Mesendoderm (in vitro differentiated cells): Measurements from ENCODE around the gene RNF115. TPM values are rescaled to one million over a fixed set of nuclear protein-coding genes. Genes with fewer than 3 reads are reported as not detected.

Source experiments
- DNase-seq: peaks from one replicate; pipeline ENCODE4 v3.0.0; 2013
- H2AK5ac ChIP-seq: 2 replicates; pipeline ENCODE4 v1.6.1; 2013; ENCODE audit warnings: low read length, inconsistent platforms
- H2BK120ac ChIP-seq: 2 replicates; pipeline ENCODE4 v1.6.1; 2013; ENCODE audit warnings: low read depth, mild to moderate bottlenecking, low read length, moderate library complexity, mixed read lengths
- H2BK15ac ChIP-seq: replicated peaks from 2 replicates; pipeline ENCODE4 v1.6.1; 2013; ENCODE audit warnings: low read depth, mild to moderate bottlenecking, moderate library complexity
- H2BK5ac ChIP-seq: 2 replicates; pipeline ENCODE4 v1.6.1; 2013; ENCODE audit warnings: low read length, inconsistent platforms
- H3K18ac ChIP-seq: 2 replicates; pipeline ENCODE4 v1.6.1; 2013; ENCODE audit warnings: mild to moderate bottlenecking, low read length, mixed read lengths
- H3K23ac ChIP-seq: one replicate; pipeline ENCODE4 v1.6.1; 2013; ENCODE audit warnings: low read length
- H3K27ac ChIP-seq: 2 replicates; pipeline ENCODE4 v1.5.1; 2013; ENCODE audit warnings: low read depth, mild to moderate bottlenecking, inconsistent platforms, low read length, moderate library complexity
- H3K27me3 ChIP-seq: 2 replicates; pipeline ENCODE4 v1.6.1; 2013; ENCODE audit warnings: low read length, control low read depth, mild to moderate bottlenecking, inconsistent platforms; ENCODE audit not compliant: insufficient read depth, poor library complexity
- H3K36me3 ChIP-seq: 2 replicates; pipeline ENCODE4 v1.6.1; 2013; ENCODE audit warnings: low read length, inconsistent platforms; ENCODE audit not compliant: control insufficient read depth, insufficient read depth
- H3K4ac ChIP-seq: one replicate; pipeline ENCODE4 v1.6.1; 2013; ENCODE audit warnings: low read depth, mild to moderate bottlenecking, low read length, moderate library complexity
- H3K4me1 ChIP-seq: 2 replicates; pipeline ENCODE4 v1.6.1; 2013; ENCODE audit warnings: low read depth, low read length, inconsistent platforms; ENCODE audit not compliant: control insufficient read depth
- H3K4me2 ChIP-seq: 2 replicates; pipeline ENCODE4 v1.6.1; 2013; ENCODE audit warnings: low read length
- H3K4me3 ChIP-seq: 2 replicates; pipeline ENCODE4 v1.5.1; 2013; ENCODE audit warnings: mild to moderate bottlenecking, low read length
- H3K56ac ChIP-seq: one replicate; pipeline ENCODE4 v1.6.1; 2013; ENCODE audit warnings: low read length
- H3K79me1 ChIP-seq: 2 replicates; pipeline ENCODE4 v1.6.1; 2013; ENCODE audit warnings: low read length, inconsistent platforms
- H3K79me2 ChIP-seq: 2 replicates; pipeline ENCODE4 v1.6.1; 2013; ENCODE audit warnings: mild to moderate bottlenecking, low read length; ENCODE audit not compliant: control insufficient read depth, insufficient read depth
- H3K9ac ChIP-seq: 2 replicates; pipeline ENCODE4 v1.6.1; 2013; ENCODE audit warnings: low read length, inconsistent platforms
- H4K5ac ChIP-seq: one replicate; pipeline ENCODE4 v1.6.1; 2013; ENCODE audit warnings: low read length
- H4K8ac ChIP-seq: one replicate; pipeline ENCODE4 v1.6.1; 2013; ENCODE audit warnings: low read depth, mild to moderate bottlenecking, control low read depth, low read length, moderate library complexity
- WGBS: extraction: QIAGEN DNeasy Blood & Tissue Kit; methylation state at CpG from one replicate; pipeline ENCODE4 v1.1.7; 2013; ENCODE audit warnings: low lambda C conversion rate, missing lambda C conversion rate; ENCODE audit not compliant: insufficient coverage; ENCODE audit errors: extremely low coverage; 5-methylcytosine and 5-hydroxymethylcytosine counted together
- polyA plus RNA-seq, 2 experiments: library from polyadenylated mRNA; stranded (reverse); fragments of 200-250 nt; gene quantifications; one replicate each; pipeline ENCODE4 v1.2.3, GENCODE V29; 2013

The RNF115 gene
- polyA plus RNA-seq (2013, experiment 1 of 2): 11.8 TPM
- polyA plus RNA-seq (2013, experiment 2 of 2): 11.8 TPM

- peak within 1 kb of the TSS; percentile 75 for H3K18ac ChIP-seq
Observed at GRCh38 chr1:145823565-145824498, at the start of gene RNF115, which contains the start of gene POLR3C. RNF115 (minus strand) TSS chr1:145824095; CDS start chr1:145823873, 222 bp downstream. POLR3C (plus strand) TSS chr1:145824200; CDS start chr1:145825777, 1,577 bp downstream.

GRCh38 chr1:145871994-145872924 lies 48.4 kb upstream of the RNF115 start:
- H2AK5ac ChIP-seq: no peak overlapping the region
- H3K4me2 ChIP-seq: peak overlapping the region; percentile 78
- H3K4ac ChIP-seq: no peak overlapping the region
- peak overlapping the region; percentile 82 for H3K56ac ChIP-seq
- WGBS: no CpG with 5 or more reads among the region's 47 CpGs
- peak overlapping the region; percentile 16 for H4K5ac ChIP-seq
- peak overlapping the region; percentile 63 for H3K9ac ChIP-seq
- H2BK5ac ChIP-seq: no peak overlapping the region
- no peaks in the 10 kb centered on the region for H3K79me2 ChIP-seq
- no peak overlapping the region for H3K27ac ChIP-seq
- H3K4me1 ChIP-seq: no peaks in the 10 kb centered on the region
- no peaks in the 10 kb centered on the region for H3K36me3 ChIP-seq
- H2BK120ac ChIP-seq: no peak overlapping the region
- DNase-seq: peak; percentile 60
- H3K27me3 ChIP-seq: no peaks in the 10 kb centered on the region
- H3K18ac ChIP-seq: peak overlapping the region; percentile 32
- peak overlapping the region; percentile 77 for H4K8ac ChIP-seq
- no peaks in the 10 kb centered on the region for H3K79me1 ChIP-seq
- H3K4me3 ChIP-seq: no peak overlapping the region
- no peak overlapping the region for H3K23ac ChIP-seq
- no peak overlapping the region for H2BK15ac ChIP-seq

More at GRCh38 chr1:145823565-145824498, at the start of gene RNF115, which contains the start of gene POLR3C:
- Histone ChIP-seq H3K4ac (peak within 1 kb of the TSS; percentile 5), H2BK120ac (no peak within 1 kb of the TSS), H3K4me2 (peak within 1 kb of the TSS; percentile 63), H2BK5ac (peak within 1 kb of the TSS; percentile 33), H3K4me1 (no peaks in the 10 kb centered on the region), H3K27me3 (no peaks in the 10 kb centered on the region), H3K4me3 (peak within 1 kb of the TSS; percentile 78), H3K56ac (peak within 1 kb of the TSS; percentile 95), H3K27ac (peak within 1 kb of the TSS; percentile 90), H2BK15ac (no peak within 1 kb of the TSS), H3K79me1 (peaks cover 5% of the 10 kb centered on the region), H3K79me2 (peaks cover 3% of the 10 kb centered on the region), H3K36me3 (peaks cover 7% of the 10 kb centered on the region), H3K23ac (peak within 1 kb of the TSS; percentile 72), H2AK5ac (no peak within 1 kb of the TSS), H3K9ac (peak within 1 kb of the TSS; percentile 95), H4K5ac (no peak within 1 kb of the TSS), H4K8ac (no peak within 1 kb of the TSS)
- DNase-seq: peak; percentile 96
- WGBS: no CpG with 5 or more reads among the region's 89 CpGs

DNA sequence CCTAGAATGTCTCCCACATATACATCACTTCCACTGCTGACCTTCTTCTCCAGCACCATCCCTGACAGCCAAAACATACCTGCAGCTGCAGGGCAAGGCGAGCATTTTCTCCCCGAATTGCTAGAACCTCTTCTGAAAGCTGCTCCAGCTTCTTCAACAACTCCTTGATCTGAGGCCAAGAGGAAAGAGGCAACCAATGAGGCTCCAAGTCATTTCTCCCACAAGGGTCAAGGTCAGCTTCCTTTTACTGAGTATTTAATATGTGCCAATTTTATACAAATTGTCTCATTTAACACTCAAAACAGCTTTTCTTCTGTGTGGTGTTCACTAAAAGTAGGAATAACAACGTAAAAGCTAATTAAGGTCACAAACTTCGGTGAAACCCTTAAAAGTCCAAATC lies 44.3 kb upstream of the RNF115 start:
- H3K36me3 ChIP-seq: no peaks in the 10 kb centered on the region
- H2BK120ac ChIP-seq: no peak overlapping the region
- no peak overlapping the region for H3K9ac ChIP-seq
- H3K23ac ChIP-seq: no peak overlapping the region
- H3K27me3 ChIP-seq: no peaks in the 10 kb centered on the region
- DNase-seq: no peak
- no peak overlapping the region for H2BK15ac ChIP-seq
- no peak overlapping the region for H3K4me2 ChIP-seq
- WGBS: no CpG with 5 or more reads among the region's 4 CpGs
- H4K8ac ChIP-seq: no peak overlapping the region
- H3K4me3 ChIP-seq: no peak overlapping the region
- H3K79me1 ChIP-seq: no peaks in the 10 kb centered on the region
- no peak overlapping the region for H2BK5ac ChIP-seq
- no peak overlapping the region for H2AK5ac ChIP-seq
- H3K79me2 ChIP-seq: no peaks in the 10 kb centered on the region
- no peak overlapping the region for H3K27ac ChIP-seq
- no peaks in the 10 kb centered on the region for H3K4me1 ChIP-seq
- no peak overlapping the region for H4K5ac ChIP-seq
- H3K18ac ChIP-seq: no peak overlapping the region
- H3K56ac ChIP-seq: no peak overlapping the region
- H3K4ac ChIP-seq: no peak overlapping the region

GRCh38 chr1:145863282-145864018 lies 39.6 kb upstream of the RNF115 start:
- H3K27ac ChIP-seq: no peak overlapping the region
- H3K79me1 ChIP-seq: no peaks in the 10 kb centered on the region
- H4K5ac ChIP-seq: no peak overlapping the region
- no peak overlapping the region for H2BK120ac ChIP-seq
- H3K4me3 ChIP-seq: no peak overlapping the region
- peaks cover 4% of the 10 kb centered on the region for H3K4me1 ChIP-seq
- no peak overlapping the region for H3K23ac ChIP-seq
- no peaks in the 10 kb centered on the region for H3K79me2 ChIP-seq
- no peak overlapping the region for H3K9ac ChIP-seq
- DNase-seq: no peak
- no peaks in the 10 kb centered on the region for H3K36me3 ChIP-seq
- peak overlapping the region; percentile 17 for H3K56ac ChIP-seq
- H3K4ac ChIP-seq: no peak overlapping the region
- H3K27me3 ChIP-seq: no peaks in the 10 kb centered on the region
- no peak overlapping the region for H4K8ac ChIP-seq
- WGBS: no CpG with 5 or more reads among the region's 5 CpGs
- no peak overlapping the region for H3K18ac ChIP-seq
- H3K4me2 ChIP-seq: no peak overlapping the region
- no peak overlapping the region for H2BK15ac ChIP-seq
- H2BK5ac ChIP-seq: no peak overlapping the region
- H2AK5ac ChIP-seq: no peak overlapping the region

GRCh38 chr1:145859491-145860023 lies 35.7 kb upstream of the RNF115 start:
- H4K8ac ChIP-seq: no peak overlapping the region
- H3K79me2 ChIP-seq: peaks cover 2% of the 10 kb centered on the region
- peaks cover 9% of the 10 kb centered on the region for H3K79me1 ChIP-seq
- peak overlapping the region; percentile 68 for H3K4me3 ChIP-seq
- H3K27me3 ChIP-seq: no peaks in the 10 kb centered on the region
- DNase-seq: peak; percentile 93
- no peak overlapping the region for H2BK15ac ChIP-seq
- H3K18ac ChIP-seq: peak overlapping the region; percentile 34
- H3K36me3 ChIP-seq: peaks cover 15% of the 10 kb centered on the region
- peak overlapping the region; percentile 39 for H2BK5ac ChIP-seq
- H4K5ac ChIP-seq: no peak overlapping the region
- peak overlapping the region; percentile 90 for H3K9ac ChIP-seq
- H3K4me1 ChIP-seq: peaks cover 5% of the 10 kb centered on the region
- no peak overlapping the region for H3K4ac ChIP-seq
- peak overlapping the region; percentile 91 for H3K56ac ChIP-seq
- H3K4me2 ChIP-seq: peak overlapping the region; percentile 47
- H3K23ac ChIP-seq: no peak overlapping the region
- no CpG with 5 or more reads among the region's 41 CpGs for WGBS
- no peak overlapping the region for H2BK120ac ChIP-seq
- peak overlapping the region; percentile 63 for H3K27ac ChIP-seq
- H2AK5ac ChIP-seq: no peak overlapping the region
